Retinal pigment epithelial cell (primary cell): Measurements from ENCODE around the gene FLII.
A peak's percentile ranks its signal among the peaks of the same experiment; 100 is the strongest.
"Not testable (repeated sequence)": the region's sequence is repeated elsewhere in the genome, so short reads cannot be mapped to it uniquely, and the experiment has no call there.

ENCODE experiments used
- DNase-seq: peaks from one replicate; pipeline ENCODE4 v3.0.0-alpha.2; 2010; ENCODE audit warnings: low read depth
- H3K4me3 ChIP-seq: 2 replicates; pipeline ENCODE4 v1.5.1; 2011; ENCODE audit warnings: mild to moderate bottlenecking, low read length, control low read depth, moderate library complexity
- CTCF ChIP-seq: conservative IDR thresholded peaks from 2 replicates; pipeline ENCODE4 v1.5.1; 2011; ENCODE audit warnings: low read depth, low read length, control low read depth, inconsistent platforms

The FLII gene

GRCh38 chr17:18218756-18219415, 39.7 kb downstream of the FLII start:
- H3K4me3 ChIP-seq, result no peak overlapping the region
- no peak for TF ChIP-seq CTCF
- DNase-seq, result no peak

- no peak for DNase-seq
- H3K4me3 ChIP-seq, result no peak overlapping the region
- TF ChIP-seq CTCF, result peak; percentile 99
Measured at GRCh38 chr17:18217412-18218015, 41.0 kb downstream of the FLII start.

GRCh38 chr17:18216906-18217305, 41.6 kb downstream of the FLII start:
- DNase-seq, H3K4me3 ChIP-seq: not testable (repeated sequence)

- TF ChIP-seq CTCF, result no peak
- no peak overlapping the region for H3K4me3 ChIP-seq
- DNase-seq, result no peak
Measured at GRCh38 chr17:18213666-18214270, 44.8 kb downstream of the FLII start.

GRCh38 chr17:18208092-18208491, 50.4 kb downstream of the FLII start:
- H3K4me3 ChIP-seq, result no peak overlapping the region
- no peak for TF ChIP-seq CTCF
- DNase-seq, result no peak

GRCh38 chr17:18206962-18207361, 51.6 kb downstream of the FLII start:
- H3K4me3 ChIP-seq, result no peak overlapping the region
- DNase-seq, result no peak
- no peak for TF ChIP-seq CTCF

GRCh38 chr17:18205861-18206260, 52.7 kb downstream of the FLII start:
- H3K4me3 ChIP-seq, result no peak overlapping the region
- no peak for TF ChIP-seq CTCF
- no peak for DNase-seq
